Lung (tissue), 12 donors: ENCODE data around the gene AUTS2. TPM values are rescaled to one million over a fixed set of nuclear protein-coding genes. Genes with fewer than 3 reads are reported as not detected.

Experiments
- ATAC-seq: fragments of 200-7000 bp; cut with Tn5 transposase; one replicate; pipeline ENCODE4 v1.9.1; 2020; ENCODE audit warnings: moderate number of reproducible peaks; ENCODE audit not compliant: insufficient read depth, low FRiP score
- DNase-seq, 3 donors: peaks; one replicate each; pipeline ENCODE4 v3.0.0-alpha.2; 2013 to 2017
- H3K27ac ChIP-seq, 2 donors: one replicate each; pipeline ENCODE4 v1.5.1; 2013; ENCODE audit warnings: mild to moderate bottlenecking in 2 of 2, moderate library complexity in 2 of 2, control low read depth in 1 of 2, inconsistent platforms in 1 of 2, low read depth in 1 of 2, low read length in 1 of 2
- H3K27me3 ChIP-seq, 3 donors: one replicate each; pipeline ENCODE4 v1.5.1; 2013; ENCODE audit warnings: low read length in 2 of 3; ENCODE audit not compliant: control insufficient read depth in 3 of 3, insufficient read depth in 3 of 3
- H3K36me3 ChIP-seq, 4 donors: one replicate each; pipeline ENCODE4 v1.5.1; 2013; ENCODE audit warnings: low read length in 4 of 4, mild to moderate bottlenecking in 1 of 4, moderate library complexity in 1 of 4; ENCODE audit not compliant: control insufficient read depth in 4 of 4, insufficient read depth in 4 of 4
- H3K4me1 ChIP-seq, 5 donors: one replicate each; pipeline ENCODE4 v1.5.1; 2013; ENCODE audit warnings: low read length in 5 of 5, mild to moderate bottlenecking in 2 of 5, moderate library complexity in 1 of 5; ENCODE audit not compliant: control insufficient read depth in 5 of 5, insufficient read depth in 5 of 5
- H3K4me3 ChIP-seq: one replicate; pipeline ENCODE4 v1.5.1; 2013; ENCODE audit warnings: mild to moderate bottlenecking, control low read depth, moderate library complexity
- H3K9ac ChIP-seq, 2 donors: one replicate each; pipeline ENCODE4 v1.5.1; 2013; ENCODE audit warnings: low read length in 2 of 2, control low read depth in 1 of 2; ENCODE audit not compliant: insufficient read depth in 1 of 2
- H3K9me3 ChIP-seq, 4 donors: one replicate each; pipeline ENCODE4 v1.5.1; 2013; ENCODE audit warnings: low read length in 3 of 4, mild to moderate bottlenecking in 1 of 4, moderate library complexity in 1 of 4; ENCODE audit not compliant: control insufficient read depth in 4 of 4, insufficient read depth in 3 of 4
- WGBS, 2 donors: extraction: QIAGEN DNeasy Blood & Tissue Kit; methylation state at CpG; one replicate each; pipeline ENCODE4 v1.1.7; 2013; 5-methylcytosine and 5-hydroxymethylcytosine counted together
- polyA plus RNA-seq, 2 donors: library from polyadenylated mRNA; stranded (reverse); fragments of 200-250 nt; gene quantifications; one replicate each; pipeline ENCODE4 v1.2.1, GENCODE V29; 2013
- total RNA-seq, 2 donors: library from RNA; depleted of rRNA in 1 of 2; stranded (reverse); fragments of >200 nt in 1 of 2; gene quantifications; one replicate each; pipeline ENCODE4 v1.2.1, GENCODE V29; 2014 to 2021
- TF ChIP-seq, protein P1 (sequence below): IDR thresholded peaks from 2 replicates; pipeline ENCODE4 v1.5.1; 2012; ENCODE audit warnings: mild to moderate bottlenecking; ENCODE audit errors: control extremely low read depth, extremely low read depth
- donor health status: control.
- donor health status: control.
- donor health status: Bipolar disorder and iron deficiency.
- donor health status: healthy.
- donor health status: DM: yes; HTN: yes; CAD: no.

The AUTS2 gene
- total and polyA plus RNA-seq, 4 donors, result 11.8 to 115 (median 40.6) TPM

DNA sequence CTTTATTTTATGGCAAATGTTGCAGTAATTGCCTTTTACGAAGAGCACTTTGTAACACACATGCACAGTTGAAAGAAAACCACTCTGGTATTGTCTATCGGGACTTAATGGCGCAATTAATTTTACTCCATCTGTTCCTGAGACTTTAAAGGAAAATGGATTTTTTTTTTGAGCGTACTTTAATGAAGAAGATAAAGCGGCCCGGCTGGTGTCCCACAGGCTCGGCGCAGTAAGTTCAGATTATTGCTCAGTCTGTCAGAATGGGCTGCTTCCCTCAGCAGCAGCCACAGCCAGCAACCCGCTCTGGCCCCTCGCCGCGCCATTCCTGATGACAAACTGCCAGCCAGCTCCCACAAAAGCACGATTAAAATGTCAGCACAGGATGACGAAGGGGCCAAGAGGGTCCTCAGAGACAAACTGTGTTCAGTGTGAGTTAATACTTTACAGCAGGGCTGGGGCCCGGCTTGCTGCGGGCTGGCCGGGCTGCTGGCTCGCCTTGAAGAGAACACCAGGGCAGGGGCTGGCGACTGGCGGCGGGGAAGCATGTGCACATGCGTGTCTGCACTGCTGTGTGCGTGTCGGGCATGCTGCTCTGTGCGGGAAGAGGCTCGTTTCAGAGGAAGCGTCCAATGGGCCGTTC, 1032.7 kb downstream of the AUTS2 start:
- no peak overlapping the region for H3K27ac ChIP-seq
- H3K27me3 ChIP-seq, result no peaks in the 10 kb centered on the region
- H3K36me3 ChIP-seq, result no peaks in the 10 kb centered on the region
- TF ChIP-seq, protein P1, sequence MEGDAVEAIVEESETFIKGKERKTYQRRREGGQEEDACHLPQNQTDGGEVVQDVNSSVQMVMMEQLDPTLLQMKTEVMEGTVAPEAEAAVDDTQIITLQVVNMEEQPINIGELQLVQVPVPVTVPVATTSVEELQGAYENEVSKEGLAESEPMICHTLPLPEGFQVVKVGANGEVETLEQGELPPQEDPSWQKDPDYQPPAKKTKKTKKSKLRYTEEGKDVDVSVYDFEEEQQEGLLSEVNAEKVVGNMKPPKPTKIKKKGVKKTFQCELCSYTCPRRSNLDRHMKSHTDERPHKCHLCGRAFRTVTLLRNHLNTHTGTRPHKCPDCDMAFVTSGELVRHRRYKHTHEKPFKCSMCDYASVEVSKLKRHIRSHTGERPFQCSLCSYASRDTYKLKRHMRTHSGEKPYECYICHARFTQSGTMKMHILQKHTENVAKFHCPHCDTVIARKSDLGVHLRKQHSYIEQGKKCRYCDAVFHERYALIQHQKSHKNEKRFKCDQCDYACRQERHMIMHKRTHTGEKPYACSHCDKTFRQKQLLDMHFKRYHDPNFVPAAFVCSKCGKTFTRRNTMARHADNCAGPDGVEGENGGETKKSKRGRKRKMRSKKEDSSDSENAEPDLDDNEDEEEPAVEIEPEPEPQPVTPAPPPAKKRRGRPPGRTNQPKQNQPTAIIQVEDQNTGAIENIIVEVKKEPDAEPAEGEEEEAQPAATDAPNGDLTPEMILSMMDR, result no peak
- ATAC-seq, result no peak
- H3K9me3 ChIP-seq, result no peaks in the 10 kb centered on the region
- peaks cover 0 to 30% (median 17%) of the 10 kb centered on the region in 5 donors for H3K4me1 ChIP-seq
- peak; percentile 88 to 92 (median 90) for DNase-seq
- no peak overlapping the region for H3K4me3 ChIP-seq
- 76 to 81% methylated on average over 28 of the region's 28 CpGs for WGBS, 2 donors
- no peak overlapping the region for H3K9ac ChIP-seq

DNA sequence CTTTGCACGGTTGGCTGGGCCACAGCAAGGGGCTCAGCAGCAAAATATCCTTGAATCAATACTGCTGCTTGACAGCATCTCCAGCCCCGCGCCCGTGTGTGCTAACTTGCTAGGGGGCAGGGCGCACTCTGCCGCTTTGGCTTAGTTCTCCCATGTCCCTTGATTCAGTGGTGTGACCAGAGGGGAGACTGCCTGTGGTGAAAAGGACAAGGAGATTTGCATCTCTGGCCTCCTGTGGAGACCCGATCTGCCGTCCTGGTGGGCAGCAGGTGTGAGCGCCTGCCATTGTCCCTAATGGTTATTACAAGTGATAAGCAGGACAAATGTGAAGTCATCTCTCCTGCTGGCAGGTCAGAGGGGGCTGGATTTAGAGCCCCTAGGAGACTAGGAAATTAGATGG, 1033.4 kb downstream of the AUTS2 start:
- TF ChIP-seq, protein P1, result no peak
- ATAC-seq (no peak), DNase-seq (no peak)
- Histone ChIP-seq H3K27me3 (no peaks in the 10 kb centered on the region), H3K4me3 (no peak overlapping the region), H3K4me1 (peaks cover 0 to 30% (median 17%) of the 10 kb centered on the region in 5 donors), H3K36me3 (no peaks in the 10 kb centered on the region), H3K9ac (no peak overlapping the region), H3K9me3 (no peaks in the 10 kb centered on the region), H3K27ac (no peak overlapping the region)
- 87 to 91% methylated on average over 9 of the region's 9 CpGs for WGBS, 2 donors

DNA sequence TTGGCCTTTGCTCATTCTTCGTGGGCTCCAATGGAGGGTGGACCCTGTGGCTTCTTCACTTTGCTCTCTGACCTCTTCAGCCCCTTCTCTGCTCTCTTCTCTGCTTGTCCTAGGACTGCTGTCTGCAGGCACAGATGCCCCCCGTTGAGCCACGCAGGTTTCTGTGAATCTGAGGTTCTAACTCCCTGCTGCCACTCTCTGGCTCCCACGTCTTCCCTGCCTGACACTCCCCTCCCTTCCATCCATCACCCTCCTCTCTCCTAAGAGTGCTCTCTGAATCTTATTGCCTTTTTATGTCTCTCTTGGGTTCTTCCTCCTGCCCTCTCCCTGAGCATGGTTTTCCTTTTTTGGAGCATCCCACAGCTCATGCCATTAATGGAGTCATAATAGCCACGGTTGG, 1034.1 kb downstream of the AUTS2 start:
- peaks cover 0 to 27% (median 15%) of the 10 kb centered on the region in 5 donors for H3K4me1 ChIP-seq
- ATAC-seq, result no peak
- 75 to 89% methylated on average over 5 of the region's 5 CpGs for WGBS, 2 donors

More for the DNA sequence above, 1034.1 kb downstream of the AUTS2 start:
- no peaks in the 10 kb centered on the region for H3K36me3 ChIP-seq
- H3K4me3 ChIP-seq, result no peak overlapping the region
- no peak for DNase-seq
- H3K27me3 ChIP-seq, result no peaks in the 10 kb centered on the region
- no peaks in the 10 kb centered on the region for H3K9me3 ChIP-seq
- H3K9ac ChIP-seq, result no peak overlapping the region
- H3K27ac ChIP-seq, result no peak overlapping the region
- TF ChIP-seq, protein P1, result no peak
